H1 (cell line): ENCODE data around the gene TMPRSS11F.
"Not testable (repeated sequence)": the region's sequence is repeated elsewhere in the genome, so short reads cannot be mapped to it uniquely, and the experiment has no call there.

ENCODE experiments used
- GABPA ChIP-seq: IDR thresholded peaks from 2 replicates; pipeline ENCODE4 v1.6.1; 2011; ENCODE audit warnings: mild to moderate bottlenecking, low read length, moderate library complexity, borderline replicate concordance; ENCODE audit not compliant: insufficient read depth
- MAFK ChIP-seq: IDR thresholded peaks from 2 replicates; pipeline ENCODE4 v1.6.1; 2012; ENCODE audit warnings: low read depth, mild to moderate bottlenecking, improper control_type of control experiment, low read length
- POLR2A ChIP-seq, 2 experiments: IDR thresholded peaks; 1 replicate in 1 of 2; 2 replicates in 1 of 2; pipeline ENCODE4 v1.6.1; 2011; ENCODE audit warnings: low read depth in 2 of 2, low read length in 2 of 2, mild to moderate bottlenecking in 2 of 2; ENCODE audit errors: control extremely low read depth in 1 of 2
- POLR2AphosphoS5 ChIP-seq: IDR thresholded peaks from 2 replicates; pipeline ENCODE4 v1.6.1; 2011; ENCODE audit warnings: low read depth, low read length
- RXRA ChIP-seq: IDR thresholded peaks from 2 replicates; pipeline ENCODE4 v1.6.1; 2011; ENCODE audit warnings: low read depth, mild to moderate bottlenecking, low read length, moderate library complexity; ENCODE audit not compliant: insufficient read depth
- SP1 ChIP-seq: IDR thresholded peaks from 2 replicates; pipeline ENCODE4 v1.6.1; 2011; ENCODE audit warnings: low read depth, low read length

GRCh38 chr4:68172147-68172546, 42.5 kb upstream of the TMPRSS11F start:
- not testable (repeated sequence) for TF ChIP-seq MAFK; GABPA; POLR2A (IDR thresholded peaks at IDR 0.05; ENCODE audit: control extremely low read depth in 1 of 2, low read depth in 2 of 2, low read length in 2 of 2); POLR2AphosphoS5; RXRA; SP1
